SU-DHL-6 (cell line): ENCODE data around the gene FDX1.

Experiments
- CTCF ChIP-seq: fragments of 200-600 bp; sonication (generic); IDR thresholded peaks from one replicate; pipeline ENCODE4 v1.5.1; 2017; ENCODE audit warnings: antibody characterized with exemption, mild to moderate bottlenecking, low read length, moderate library complexity; ENCODE audit not compliant: insufficient read depth, poor library complexity, severe bottlenecking
- EZH2phosphoT487 ChIP-seq: fragments of 200-600 bp; sonication (generic), shearing (Covaris generic); conservative IDR thresholded peaks from 2 replicates; pipeline ENCODE4 v1.6.1; 2018; ENCODE audit warnings: mild to moderate bottlenecking, antibody characterized with exemption, low read length, moderate library complexity, mixed read lengths

- TF ChIP-seq CTCF: no peak
- TF ChIP-seq EZH2phosphoT487: no peak
These were observed 1.4 kb downstream of the FDX1 start for GRCh38 chr11:110431051-110431672.
